Activated T-helper 1 cell treated with anti-CD3 and anti-CD28 coated beads, Interleukin-12 subunit alpha, Interleukin-12 subunit beta, Interleukin-2, Interleukin-4 antibody, amounts not matched to agents 30 ng/mL and 10 ng/mL and 1 ng/mL, durations not matched to agents 14 hours and 24 hours and 36 hours (primary cell): ENCODE measurements around the gene RPS2. TPM values are rescaled to one million over a fixed set of nuclear protein-coding genes. Genes with fewer than 3 reads are reported as not detected.
"Not testable (repeated sequence)": the region's sequence is repeated elsewhere in the genome, so short reads cannot be mapped to it uniquely, and the experiment has no call there.

ENCODE experiments used
- DNase-seq: peaks from one replicate; pipeline ENCODE4 v3.0.0; 2021; ENCODE audit warnings: low spot score
- H3K27ac Mint-ChIP-seq: one replicate; pipeline ENCODE4 v1.8.0; 2021; ENCODE audit warnings: mild to moderate bottlenecking, mixed read lengths
- H3K27me3 Mint-ChIP-seq: one replicate; pipeline ENCODE4 v1.8.0; 2022; ENCODE audit warnings: mild to moderate bottlenecking, moderate library complexity, mixed read lengths; ENCODE audit not compliant: insufficient read depth
- H3K36me3 Mint-ChIP-seq: one replicate; pipeline ENCODE4 v1.8.0; 2021; ENCODE audit warnings: low read depth, mixed read lengths
- H3K4me1 Mint-ChIP-seq: one replicate; pipeline ENCODE4 v1.8.0; 2021; ENCODE audit warnings: low read depth, mixed read lengths
- H3K4me3 Mint-ChIP-seq: one replicate; pipeline ENCODE4 v1.8.0; 2021; ENCODE audit warnings: mild to moderate bottlenecking, moderate library complexity, mixed read lengths
- H3K9me3 Mint-ChIP-seq: one replicate; pipeline ENCODE4 v1.8.0; 2021; ENCODE audit warnings: mixed read lengths
- intact Hi-C: fragments of 100-400 bp; cut with micrococcal nuclease; formaldehyde crosslinking; loops from one replicate; pipeline ENCODE4 v1.15.1; 2024
- total RNA-seq: library from RNA; stranded (reverse); gene quantifications from 2 replicates; pipeline ENCODE4 v1.2.3, GENCODE V29; 2022

Gene RPS2
- total RNA-seq, result 3,144 and 3,145 TPM in 2 replicates

GRCh38 chr16:1964506-1965395 lies at the start of gene RPS2:
Gene RPS2, minus strand, starts transcription at chr16:1964826. Its CDS starts 201 bp downstream, at chr16:1964625.
- peak; percentile 99 for DNase-seq
- peaks cover 44% of the 10 kb centered on the region for H3K36me3 Mint-ChIP-seq
- no peaks in the 10 kb centered on the region for H3K9me3 Mint-ChIP-seq
- intact Hi-C loops, result loop anchor here (1.0 to 2.0 kb wide), 6 partner anchors 8 to 191 kb away; partner anchors contain the start of genes FAHD1, HAGH, MSRB1 and NUBP2
- no peaks in the 10 kb centered on the region for H3K27me3 Mint-ChIP-seq
- H3K4me1 Mint-ChIP-seq, result peaks cover 34% of the 10 kb centered on the region
- peak within 1 kb of the TSS; percentile 100 for H3K4me3 Mint-ChIP-seq
- H3K27ac Mint-ChIP-seq, result peak within 1 kb of the TSS; percentile 97

DNA sequence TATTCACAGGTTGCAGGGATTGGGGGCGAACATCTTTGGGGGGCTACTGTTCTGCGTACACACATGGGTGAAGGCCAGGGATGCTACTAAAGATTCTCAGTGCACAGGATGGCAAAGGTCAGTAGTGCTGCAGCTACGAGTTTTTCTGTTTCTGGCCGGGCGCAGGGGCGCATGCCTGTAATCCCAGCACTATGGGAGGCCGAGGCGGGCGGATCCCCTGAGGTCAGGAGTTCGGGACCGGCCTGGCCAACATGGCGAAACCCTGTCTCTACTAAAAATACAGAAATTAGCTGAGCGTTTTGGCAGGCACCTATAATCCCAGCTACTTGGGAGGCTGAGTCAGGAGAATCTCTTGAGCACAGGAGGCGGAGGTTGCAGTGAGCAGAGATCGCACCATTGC lies 48.9 kb upstream of the RPS2 start:
- intact Hi-C loops, result no loop called here
- H3K27me3 Mint-ChIP-seq, result peaks cover 4% of the 10 kb centered on the region
- H3K9me3 Mint-ChIP-seq, result no peaks in the 10 kb centered on the region
- no peak overlapping the region for H3K4me3 Mint-ChIP-seq
- no peak for DNase-seq
- H3K36me3 Mint-ChIP-seq, result peaks cover 6% of the 10 kb centered on the region
- no peak overlapping the region for H3K27ac Mint-ChIP-seq
- peaks cover 9% of the 10 kb centered on the region for H3K4me1 Mint-ChIP-seq

DNA sequence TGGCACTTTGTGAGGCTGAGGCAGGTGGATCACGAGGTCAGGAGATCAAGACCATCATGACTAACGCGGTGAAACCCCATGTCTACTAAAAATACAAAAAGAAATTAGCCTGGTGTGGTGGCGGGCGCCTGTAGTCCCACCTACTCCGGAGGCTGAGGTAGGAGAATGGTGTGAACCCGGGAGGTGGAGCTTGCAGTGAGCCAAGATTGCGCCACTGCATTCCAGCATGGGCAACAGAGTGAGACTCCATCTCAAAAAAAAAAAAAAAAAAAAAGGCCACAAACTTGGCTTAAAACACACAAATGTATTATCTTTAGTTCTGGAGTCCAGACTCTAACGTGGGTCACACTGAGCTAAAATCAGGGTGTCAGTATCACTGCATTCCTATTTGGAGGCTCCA lies 47.1 kb upstream of the RPS2 start:
- H3K4me3 Mint-ChIP-seq, intact Hi-C loops, H3K27ac Mint-ChIP-seq, H3K27me3 Mint-ChIP-seq, DNase-seq, H3K9me3 Mint-ChIP-seq: not testable (repeated sequence)
- Mint-ChIP-seq H3K4me1 (peaks cover 22% of the 10 kb centered on the region), H3K36me3 (peaks cover 14% of the 10 kb centered on the region)

GRCh38 chr16:2009791-2010510 lies 45.3 kb upstream of the RPS2 start, which contains the start of gene ZNF598:
Gene ZNF598, minus strand, starts transcription at chr16:2009821.
- intact Hi-C loops, result loop anchor here (1.0 kb wide), 3 partner anchors 13 to 37 kb away; partner anchors contain the start of genes NTHL1 and TSC2
- Mint-ChIP-seq H3K4me1 (peaks cover 26% of the 10 kb centered on the region), H3K27ac (peak within 1 kb of the TSS; percentile 87), H3K9me3 (no peaks in the 10 kb centered on the region), H3K36me3 (peaks cover 14% of the 10 kb centered on the region), H3K27me3 (no peaks in the 10 kb centered on the region), H3K4me3 (peak within 1 kb of the TSS; percentile 92)
- DNase-seq, result peak; percentile 77

GRCh38 chr16:2009164-2009711 lies 44.6 kb upstream of the RPS2 start:
- Mint-ChIP-seq H3K27ac (peak overlapping the region; percentile 86), H3K27me3 (no peaks in the 10 kb centered on the region), H3K36me3 (peaks cover 14% of the 10 kb centered on the region), H3K9me3 (no peaks in the 10 kb centered on the region), H3K4me1 (peaks cover 26% of the 10 kb centered on the region), H3K4me3 (peak overlapping the region; percentile 91)
- DNase-seq, result no peak
- intact Hi-C loops, result loop anchor here (1.0 kb wide), 3 partner anchors 14 to 38 kb away; partner anchors contain the start of genes NTHL1 and TSC2

GRCh38 chr16:2008631-2009163 lies 44.1 kb upstream of the RPS2 start:
- no peaks in the 10 kb centered on the region for H3K27me3 Mint-ChIP-seq
- peaks cover 14% of the 10 kb centered on the region for H3K36me3 Mint-ChIP-seq
- peak overlapping the region; percentile 86 for H3K27ac Mint-ChIP-seq
- DNase-seq, result no peak
- H3K4me3 Mint-ChIP-seq, result peak overlapping the region; percentile 91
- no peaks in the 10 kb centered on the region for H3K9me3 Mint-ChIP-seq
- H3K4me1 Mint-ChIP-seq, result peaks cover 26% of the 10 kb centered on the region
- intact Hi-C loops, result loop anchor here (1.0 kb wide), 3 partner anchors 15 to 39 kb away; partner anchors contain the start of genes NTHL1 and TSC2

- peaks cover 26% of the 10 kb centered on the region for H3K4me1 Mint-ChIP-seq
- H3K36me3 Mint-ChIP-seq, result peaks cover 14% of the 10 kb centered on the region
- H3K4me3 Mint-ChIP-seq, result peak overlapping the region; percentile 91
- no peak for DNase-seq
- peak overlapping the region; percentile 86 for H3K27ac Mint-ChIP-seq
- no peaks in the 10 kb centered on the region for H3K9me3 Mint-ChIP-seq
- intact Hi-C loops, result no loop called here
- H3K27me3 Mint-ChIP-seq, result no peaks in the 10 kb centered on the region
Measured at GRCh38 chr16:2008009-2008526, 43.4 kb upstream of the RPS2 start.

DNA sequence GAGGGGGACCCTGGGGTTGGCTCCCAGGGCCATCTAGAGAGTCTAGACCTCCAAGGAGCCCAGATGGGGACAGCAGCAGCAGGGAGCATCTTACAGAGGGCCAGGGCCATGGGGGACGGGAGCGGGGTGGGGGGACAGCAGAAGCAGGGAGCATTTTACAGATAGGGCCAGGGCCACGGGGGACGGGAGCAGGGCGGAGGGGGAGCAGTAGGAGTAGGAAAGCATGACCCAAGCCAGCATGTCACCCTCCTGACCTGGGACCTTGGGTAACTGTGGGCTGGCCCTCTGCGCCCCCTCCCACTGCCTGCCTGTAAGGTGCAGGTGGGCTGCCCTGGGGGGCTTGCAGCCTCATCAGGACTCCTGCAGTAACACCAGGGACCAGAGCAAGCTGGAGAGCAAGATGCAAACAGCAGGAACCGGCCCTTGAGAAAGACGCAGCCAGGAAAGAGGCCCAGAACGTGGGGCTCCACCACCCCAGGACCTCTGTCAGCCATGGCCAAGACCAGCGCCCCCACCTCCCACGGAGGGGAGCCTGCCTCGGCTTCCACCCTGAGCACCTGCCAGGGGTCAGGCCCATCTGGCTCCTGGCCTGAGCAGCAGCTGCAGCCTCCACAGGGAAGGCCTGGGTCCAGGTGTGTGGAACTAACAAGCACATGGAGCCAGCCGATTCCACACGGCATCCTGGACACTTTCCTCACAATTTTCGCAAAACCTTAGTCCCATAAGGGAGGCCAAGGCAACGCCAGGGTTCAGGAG lies 42.6 kb upstream of the RPS2 start:
- intact Hi-C loops, result no loop called here
- Mint-ChIP-seq H3K4me1 (peaks cover 26% of the 10 kb centered on the region), H3K4me3 (peak overlapping the region; percentile 91), H3K9me3 (no peaks in the 10 kb centered on the region), H3K36me3 (peaks cover 17% of the 10 kb centered on the region), H3K27ac (peak overlapping the region; percentile 80), H3K27me3 (no peaks in the 10 kb centered on the region)
- DNase-seq, result no peak

- H3K27ac Mint-ChIP-seq, result peak overlapping the region; percentile 44
- no peaks in the 10 kb centered on the region for H3K9me3 Mint-ChIP-seq
- peaks cover 18% of the 10 kb centered on the region for H3K36me3 Mint-ChIP-seq
- H3K4me3 Mint-ChIP-seq, result no peak overlapping the region
- no peaks in the 10 kb centered on the region for H3K27me3 Mint-ChIP-seq
- DNase-seq, result no peak
- intact Hi-C loops, result no loop called here
- H3K4me1 Mint-ChIP-seq, result peaks cover 26% of the 10 kb centered on the region
Measured at GRCh38 chr16:2006317-2006716, 41.7 kb upstream of the RPS2 start.

- no peak overlapping the region for H3K27ac Mint-ChIP-seq
- H3K27me3 Mint-ChIP-seq, result no peaks in the 10 kb centered on the region
- peaks cover 21% of the 10 kb centered on the region for H3K36me3 Mint-ChIP-seq
- H3K9me3 Mint-ChIP-seq, result no peaks in the 10 kb centered on the region
- DNase-seq, result no peak
- H3K4me3 Mint-ChIP-seq, result peak overlapping the region; percentile 68
- peaks cover 26% of the 10 kb centered on the region for H3K4me1 Mint-ChIP-seq
- intact Hi-C loops, result no loop called here
Measured at GRCh38 chr16:2005646-2006045, 41.0 kb upstream of the RPS2 start.

- Mint-ChIP-seq H3K9me3 (no peaks in the 10 kb centered on the region), H3K27ac (no peak overlapping the region), H3K4me3 (no peak overlapping the region), H3K4me1 (peaks cover 20% of the 10 kb centered on the region), H3K36me3 (peaks cover 17% of the 10 kb centered on the region), H3K27me3 (no peaks in the 10 kb centered on the region)
- DNase-seq, result no peak
- intact Hi-C loops, result loop anchor here (1.0 kb wide), 2 partner anchors 9 to 135 kb away; no protein-coding TSS in a partner anchor
Measured at GRCh38 chr16:2004795-2005517, 40.3 kb upstream of the RPS2 start.
